Panc1 (cell line): ENCODE measurements around the gene LILRB3. TPM values are rescaled to one million over a fixed set of nuclear protein-coding genes. Genes with fewer than 3 reads are reported as not detected.

Source experiments
- ATAC-seq: fragments of 200-7000 bp; cut with Tn5 transposase; 2 replicates; pipeline ENCODE4 v1.9.1; 2020; ENCODE audit warnings: mild to moderate bottlenecking, moderate library complexity
- BruUV-seq: library from RNA; stranded (reverse); fragments of 400-500 nt; replicated peaks from 2 replicates; lab custom pipeline; 2021; lab: Mats Ljungman, UMichigan
- CTCF ChIA-PET: fragments of 300-600 bp; sonication (Branson Sonifier 250); formaldehyde crosslinking; loops from one replicate; lab custom pipeline; 2022; ENCODE audit warnings: antibody characterized with exemption; lab: Charles Lee
- POLR2A ChIA-PET: fragments of 300-600 bp; sonication (Branson Sonifier 250); formaldehyde crosslinking; loops from one replicate; lab custom pipeline; 2022; ENCODE audit warnings: antibody characterized with exemption; lab: Charles Lee
- DNase-seq: peaks from one replicate; pipeline ENCODE4 v3.0.0-alpha.2; 2010; ENCODE audit warnings: low read depth, low spot score
- H3K27ac ChIP-seq: 2 replicates; pipeline ENCODE4 v1.5.1; 2011; ENCODE audit warnings: mild to moderate bottlenecking, low read length, inconsistent platforms
- H3K27me3 ChIP-seq: fragments of 200-500 bp; sonication (Bioruptor generic); 2 replicates; pipeline ENCODE4 v1.6.0; 2014; ENCODE audit warnings: low read length, inconsistent platforms; ENCODE audit not compliant: control insufficient read depth, insufficient read depth
- H3K36me3 ChIP-seq: fragments of 200-500 bp; sonication (Bioruptor generic); 2 replicates; pipeline ENCODE4 v1.5.1; 2014; ENCODE audit warnings: inconsistent platforms, mild to moderate bottlenecking, low read length, moderate library complexity; ENCODE audit not compliant: control insufficient read depth, insufficient read depth
- H3K4me1 ChIP-seq: 2 replicates; pipeline ENCODE4 v1.5.1; 2011; ENCODE audit warnings: inconsistent platforms, mild to moderate bottlenecking, low read length, moderate library complexity; ENCODE audit not compliant: control insufficient read depth, insufficient read depth
- H3K4me3 ChIP-seq, 2 experiments: 2 replicates each; pipeline ENCODE4 v1.5.1; 2011 to 2012; ENCODE audit warnings: low read depth in 2 of 2, low read length in 2 of 2, mild to moderate bottlenecking in 2 of 2, inconsistent platforms in 1 of 2, moderate library complexity in 1 of 2
- H3K9me3 ChIP-seq: fragments of 200-500 bp; sonication (Bioruptor generic); 2 replicates; pipeline ENCODE4 v1.5.1; 2014; ENCODE audit warnings: low read depth, mild to moderate bottlenecking, inconsistent platforms, low read length, moderate library complexity; ENCODE audit not compliant: control insufficient read depth, insufficient read depth
- POLR2AphosphoS5 ChIP-seq: IDR thresholded peaks from 2 replicates; pipeline ENCODE4 v1.6.1; 2012; ENCODE audit warnings: mild to moderate bottlenecking, low read depth, low read length, moderate library complexity
- SIN3A ChIP-seq: IDR thresholded peaks from 2 replicates; pipeline ENCODE4 v1.6.1; 2012; ENCODE audit warnings: low read depth, mild to moderate bottlenecking, low read length, moderate library complexity, borderline replicate concordance; ENCODE audit not compliant: insufficient read depth
- TCF7L2 ChIP-seq: IDR thresholded peaks from 2 replicates; pipeline ENCODE4 v1.6.1; 2011; ENCODE audit warnings: mild to moderate bottlenecking, low read depth, low read length, inconsistent platforms
- in situ Hi-C: cut with HindIII; loops from 2 replicates; pipeline ENCODE4 v1.10.0; 2016; ENCODE audit warnings: low sequenced_read_pairs, low pct_unique_long_range_greater_than_20kb
- intact Hi-C: fragments of 100-400 bp; cut with micrococcal nuclease; formaldehyde crosslinking; loops from one replicate; pipeline ENCODE4 v1.10.0; 2022; ENCODE audit not compliant: unreplicated experiment
- total RNA-seq: library from RNA; stranded (reverse); gene quantifications from one replicate; pipeline ENCODE4 v1.2.1, GENCODE V29; 2021; ENCODE audit not compliant: unreplicated experiment
- TF ChIP-seq, protein P1 (sequence below): fragments of 450-650 bp; IDR thresholded peaks from 2 replicates; pipeline ENCODE4 v1.5.1; 2017; ENCODE audit warnings: mild to moderate bottlenecking
- TF ChIP-seq, protein P2 (sequence below), 2 experiments: IDR thresholded peaks; 2 replicates each; pipeline ENCODE4 v1.6.1; 2011 to 2012; ENCODE audit warnings: low read depth in 2 of 2, control low read depth in 1 of 2, low read length in 1 of 2, mild to moderate bottlenecking in 1 of 2, moderate library complexity in 1 of 2; ENCODE audit not compliant: insufficient read depth in 1 of 2

The LILRB3 gene
- total RNA-seq, 1 experiment from 2014 or later = 0.18 TPM

DNA sequence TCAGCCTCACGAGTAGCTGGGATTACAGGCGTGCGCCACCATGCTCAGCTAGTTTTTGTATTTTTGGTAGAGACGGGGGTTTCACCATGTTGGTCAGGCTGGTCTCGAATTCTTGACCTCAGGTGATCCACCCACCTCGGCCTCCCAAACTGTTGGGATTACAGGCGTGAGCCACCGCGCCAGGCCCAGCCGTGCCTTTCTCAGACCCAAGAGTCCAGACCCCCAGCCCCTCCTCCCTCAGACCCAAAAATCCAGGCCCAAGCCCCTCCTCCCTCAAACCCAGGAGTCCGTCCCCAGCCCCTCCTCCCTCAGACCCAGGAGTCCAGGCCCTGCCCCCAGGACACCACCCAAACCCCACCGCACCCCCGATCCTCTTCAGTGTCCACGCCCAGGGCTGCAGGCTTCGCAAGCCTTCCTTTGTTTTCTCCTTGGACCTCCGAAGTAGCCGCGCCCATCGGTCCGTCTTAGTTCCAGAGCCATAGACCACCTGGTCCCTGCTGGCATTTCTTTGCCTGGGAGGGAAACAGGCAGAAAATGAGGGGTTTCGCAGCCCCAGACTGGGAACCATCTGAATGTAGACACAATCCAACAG, 53.6 kb downstream of the LILRB3 start:
- ATAC-seq (no peak), DNase-seq (no peak)
- Histone ChIP-seq H3K4me3 (no peak overlapping the region), H3K4me1 (peaks cover 9% of the 10 kb centered on the region), H3K27me3 (no peaks in the 10 kb centered on the region), H3K9me3 (no peaks in the 10 kb centered on the region), H3K27ac (no peak overlapping the region), H3K36me3 (no peaks in the 10 kb centered on the region)
- in situ Hi-C loops = no loop called here
- no TSS peak for BruUV-seq
- no peak for TF ChIP-seq TCF7L2
- TF ChIP-seq, protein P1, sequence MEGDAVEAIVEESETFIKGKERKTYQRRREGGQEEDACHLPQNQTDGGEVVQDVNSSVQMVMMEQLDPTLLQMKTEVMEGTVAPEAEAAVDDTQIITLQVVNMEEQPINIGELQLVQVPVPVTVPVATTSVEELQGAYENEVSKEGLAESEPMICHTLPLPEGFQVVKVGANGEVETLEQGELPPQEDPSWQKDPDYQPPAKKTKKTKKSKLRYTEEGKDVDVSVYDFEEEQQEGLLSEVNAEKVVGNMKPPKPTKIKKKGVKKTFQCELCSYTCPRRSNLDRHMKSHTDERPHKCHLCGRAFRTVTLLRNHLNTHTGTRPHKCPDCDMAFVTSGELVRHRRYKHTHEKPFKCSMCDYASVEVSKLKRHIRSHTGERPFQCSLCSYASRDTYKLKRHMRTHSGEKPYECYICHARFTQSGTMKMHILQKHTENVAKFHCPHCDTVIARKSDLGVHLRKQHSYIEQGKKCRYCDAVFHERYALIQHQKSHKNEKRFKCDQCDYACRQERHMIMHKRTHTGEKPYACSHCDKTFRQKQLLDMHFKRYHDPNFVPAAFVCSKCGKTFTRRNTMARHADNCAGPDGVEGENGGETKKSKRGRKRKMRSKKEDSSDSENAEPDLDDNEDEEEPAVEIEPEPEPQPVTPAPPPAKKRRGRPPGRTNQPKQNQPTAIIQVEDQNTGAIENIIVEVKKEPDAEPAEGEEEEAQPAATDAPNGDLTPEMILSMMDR = no peak
- TF ChIP-seq SIN3A = no peak
- TF ChIP-seq, protein P2, sequence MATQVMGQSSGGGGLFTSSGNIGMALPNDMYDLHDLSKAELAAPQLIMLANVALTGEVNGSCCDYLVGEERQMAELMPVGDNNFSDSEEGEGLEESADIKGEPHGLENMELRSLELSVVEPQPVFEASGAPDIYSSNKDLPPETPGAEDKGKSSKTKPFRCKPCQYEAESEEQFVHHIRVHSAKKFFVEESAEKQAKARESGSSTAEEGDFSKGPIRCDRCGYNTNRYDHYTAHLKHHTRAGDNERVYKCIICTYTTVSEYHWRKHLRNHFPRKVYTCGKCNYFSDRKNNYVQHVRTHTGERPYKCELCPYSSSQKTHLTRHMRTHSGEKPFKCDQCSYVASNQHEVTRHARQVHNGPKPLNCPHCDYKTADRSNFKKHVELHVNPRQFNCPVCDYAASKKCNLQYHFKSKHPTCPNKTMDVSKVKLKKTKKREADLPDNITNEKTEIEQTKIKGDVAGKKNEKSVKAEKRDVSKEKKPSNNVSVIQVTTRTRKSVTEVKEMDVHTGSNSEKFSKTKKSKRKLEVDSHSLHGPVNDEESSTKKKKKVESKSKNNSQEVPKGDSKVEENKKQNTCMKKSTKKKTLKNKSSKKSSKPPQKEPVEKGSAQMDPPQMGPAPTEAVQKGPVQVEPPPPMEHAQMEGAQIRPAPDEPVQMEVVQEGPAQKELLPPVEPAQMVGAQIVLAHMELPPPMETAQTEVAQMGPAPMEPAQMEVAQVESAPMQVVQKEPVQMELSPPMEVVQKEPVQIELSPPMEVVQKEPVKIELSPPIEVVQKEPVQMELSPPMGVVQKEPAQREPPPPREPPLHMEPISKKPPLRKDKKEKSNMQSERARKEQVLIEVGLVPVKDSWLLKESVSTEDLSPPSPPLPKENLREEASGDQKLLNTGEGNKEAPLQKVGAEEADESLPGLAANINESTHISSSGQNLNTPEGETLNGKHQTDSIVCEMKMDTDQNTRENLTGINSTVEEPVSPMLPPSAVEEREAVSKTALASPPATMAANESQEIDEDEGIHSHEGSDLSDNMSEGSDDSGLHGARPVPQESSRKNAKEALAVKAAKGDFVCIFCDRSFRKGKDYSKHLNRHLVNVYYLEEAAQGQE (IDR thresholded peaks at IDR 0.05; ENCODE audit: insufficient read depth in 1 of 2, low read depth in 2 of 2, low read length in 1 of 2) = no peak
- TF ChIP-seq POLR2AphosphoS5 = no peak
- ChIA-PET CTCF (interaction anchor here (0.6 to 1.3 kb wide), 3 partner anchors 20 to 253 kb away, joined by 3 to 8 read pairs (median 4); partner anchors contain the start of gene MBOAT7), POLR2A (interaction anchor here (1.0 kb wide), 1 partner anchor 27 kb away, joined by 3 read pairs; no protein-coding TSS in a partner anchor)
- intact Hi-C loops = no loop called here

DNA sequence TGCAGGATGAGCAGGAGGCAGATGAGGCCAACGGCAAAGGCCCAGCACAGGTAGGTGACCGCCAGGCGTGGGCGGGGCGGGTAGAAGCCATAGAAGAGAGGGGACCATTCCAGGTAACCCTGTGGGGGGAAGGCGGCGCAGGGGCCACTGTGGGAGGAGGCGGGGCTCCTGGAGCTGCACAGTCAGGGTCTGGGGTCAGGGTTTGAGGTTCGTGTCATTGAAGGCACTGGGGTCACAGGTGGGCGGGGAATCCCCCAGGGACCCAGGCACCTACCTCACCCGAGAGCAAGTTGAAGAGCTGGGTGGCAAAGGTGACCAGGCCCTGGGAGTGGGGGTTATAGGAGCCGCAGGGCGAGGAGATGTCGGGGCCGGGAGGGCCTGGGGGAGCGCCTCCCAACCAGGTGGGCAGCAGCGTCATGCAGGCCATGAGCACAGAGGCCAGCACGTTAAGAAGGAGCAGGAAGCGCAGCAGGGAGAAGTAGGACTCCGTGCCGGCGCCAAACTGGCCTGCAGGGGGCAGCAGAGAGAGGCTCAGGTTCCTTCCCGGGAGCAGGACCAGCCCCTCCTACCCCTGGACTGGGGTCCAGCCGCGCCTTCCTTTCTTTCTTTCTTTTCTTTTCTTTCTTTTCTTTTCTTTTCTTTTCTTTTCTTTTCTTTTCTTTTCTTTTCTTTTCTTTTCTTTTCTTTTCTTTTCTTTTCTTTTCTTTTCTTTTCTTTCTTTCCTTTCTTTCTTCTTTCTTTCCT, 54.5 kb downstream of the LILRB3 start:
- H3K4me3 ChIP-seq = no peak overlapping the region
- H3K27me3 ChIP-seq = no peaks in the 10 kb centered on the region
- no peaks in the 10 kb centered on the region for H3K9me3 ChIP-seq
- no peaks in the 10 kb centered on the region for H3K36me3 ChIP-seq
- no peak for TF ChIP-seq POLR2AphosphoS5
- TF ChIP-seq, protein P2 (IDR thresholded peaks at IDR 0.05; ENCODE audit: insufficient read depth in 1 of 2, low read depth in 2 of 2, low read length in 1 of 2) = no peak
- TF ChIP-seq, protein P1 = peak; percentile 93
- no peak for TF ChIP-seq SIN3A
- TF ChIP-seq TCF7L2 = no peak
- peak; percentile 85 for ATAC-seq
- intact Hi-C loops = no loop called here
- ChIA-PET CTCF (interaction anchor here (0.5 to 1.3 kb wide), 6 partner anchors 9 to 360 kb away, joined by 3 to 8 read pairs (median 4); partner anchors contain the start of gene MBOAT7), POLR2A (interaction anchor here (1.0 kb wide), 1 partner anchor 28 kb away, joined by 3 read pairs; no protein-coding TSS in a partner anchor)
- in situ Hi-C loops = no loop called here
- DNase-seq = peak; percentile 65
- H3K4me1 ChIP-seq = peaks cover 8% of the 10 kb centered on the region
- H3K27ac ChIP-seq = no peak overlapping the region
- BruUV-seq = no TSS peak
